GM13976 (cell line): ENCODE measurements around the gene TTC7B.

Source experiments
- DNase-seq: peaks from one replicate; pipeline ENCODE4 v3.0.0; 2012; ENCODE audit warnings: low spot score
- CTCF ChIP-seq: IDR thresholded peaks from 2 replicates; pipeline ENCODE4 v1.5.1; 2012; ENCODE audit warnings: borderline replicate concordance, mild to moderate bottlenecking; ENCODE audit not compliant: insufficient read depth; ENCODE audit errors: extremely low read depth, missing control alignments, control extremely low read depth
- in situ Hi-C: fragments of 300-500 bp; cut with MboI; formaldehyde crosslinking; loops from one replicate; pipeline ENCODE4 v1.12.0; 2022; ENCODE audit warnings: low sequenced_read_pairs, mixed read lengths, inconsistent platforms; ENCODE audit not compliant: unreplicated experiment

TTC7B gene

GRCh38 chr14:90660865-90661570, 155.2 kb downstream of the TTC7B start:
- no peak for DNase-seq
- no peak for TF ChIP-seq CTCF
- in situ Hi-C loops: no loop called here

DNA sequence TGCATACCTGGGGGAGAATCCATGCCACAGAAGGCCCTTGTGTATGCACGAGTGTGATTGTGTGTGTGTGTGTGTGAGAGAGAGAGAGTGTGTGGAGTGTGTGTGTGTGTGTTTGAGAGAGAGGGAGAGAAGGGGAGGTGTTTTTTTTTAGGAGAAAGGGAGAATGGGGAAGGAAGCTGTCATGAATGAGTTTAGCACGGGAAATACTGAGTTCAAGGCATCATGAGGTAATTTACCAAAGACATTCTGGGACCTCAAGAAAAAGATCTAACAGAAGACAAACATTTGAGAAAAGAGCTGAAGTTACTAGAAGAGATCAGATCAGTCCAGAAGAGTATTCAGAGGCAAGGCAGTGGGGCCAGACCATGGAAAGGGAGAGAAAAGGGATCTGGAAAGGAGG, 157.1 kb downstream of the TTC7B start:
- in situ Hi-C loops: no loop called here
- TF ChIP-seq CTCF: no peak
- no peak for DNase-seq

- in situ Hi-C loops: no loop called here
- TF ChIP-seq CTCF: no peak
- DNase-seq: peak; percentile 35
Observed at GRCh38 chr14:90658541-90658967, 157.7 kb downstream of the TTC7B start.

DNA sequence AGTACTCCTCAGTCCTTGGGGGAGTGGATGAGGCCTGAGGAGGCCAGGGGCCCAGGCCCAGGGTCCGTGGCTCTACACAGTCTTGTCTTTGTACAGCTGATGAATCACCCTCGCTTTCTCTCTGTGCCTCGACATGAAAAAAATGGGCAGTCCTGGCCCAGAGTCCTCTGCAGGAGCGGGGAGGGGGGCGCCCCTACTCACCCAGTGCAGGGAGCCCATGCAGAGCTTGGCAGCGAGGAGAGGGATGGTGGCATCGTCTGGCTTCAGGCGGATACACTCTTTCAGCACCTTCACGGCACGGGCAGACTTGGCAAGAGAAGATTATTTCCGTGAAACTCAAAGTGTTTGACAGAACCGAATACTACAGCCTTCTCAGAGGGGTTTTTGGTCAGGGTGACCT, 159.3 kb downstream of the TTC7B start:
- in situ Hi-C loops: no loop called here
- DNase-seq: no peak
- no peak for TF ChIP-seq CTCF

GRCh38 chr14:90655829-90656228, 160.4 kb downstream of the TTC7B start:
- in situ Hi-C loops: no loop called here
- no peak for TF ChIP-seq CTCF
- no peak for DNase-seq

- no peak for TF ChIP-seq CTCF
- in situ Hi-C loops: no loop called here
- no peak for DNase-seq
Observed at GRCh38 chr14:90654831-90655276, 161.4 kb downstream of the TTC7B start.

- DNase-seq: no peak
- in situ Hi-C loops: no loop called here
- TF ChIP-seq CTCF: no peak
Observed at GRCh38 chr14:90652626-90653025, 163.6 kb downstream of the TTC7B start.
